Measurements from ENCODE around the gene KCTD11. TPM values are rescaled to one million over a fixed set of nuclear protein-coding genes. Genes with fewer than 3 reads are reported as not detected.

KCTD11 gene
- total and polyA plus RNA-seq, 8 donors: 0.58 to 14.1 (median 6.4) TPM

DNA sequence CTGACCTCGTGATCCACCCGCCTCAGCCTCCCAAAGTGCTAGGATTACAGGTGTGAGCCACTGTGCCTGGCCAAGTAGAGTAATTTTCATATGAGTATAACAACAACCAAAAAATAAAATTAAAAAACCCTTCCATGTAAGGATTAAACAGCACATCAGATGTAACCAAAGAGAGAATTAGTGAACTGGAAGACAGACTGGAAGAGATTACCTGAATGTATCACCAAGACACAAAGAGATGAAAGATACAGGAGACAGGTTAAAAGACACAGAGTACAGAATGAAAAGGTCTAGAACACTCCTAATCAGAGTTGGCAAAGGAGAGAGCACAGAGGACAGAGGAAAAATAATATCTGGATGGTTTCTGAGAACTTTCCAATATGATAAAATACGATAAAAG lies 27.2 kb downstream of the KCTD11 start:
- DNase-seq: no peak
- intact Hi-C loops (cut with DNase I; ENCODE audit: low total_unique reads): no loop called here
- Histone ChIP-seq H3K36me3 (peaks cover 0 to 11% (median 6%) of the 10 kb centered on the region in 4 donors), H3K9me3 (no peaks in the 10 kb centered on the region), H3K27me3 (peaks cover 0 to 28% (median 5%) of the 10 kb centered on the region in 3 donors), H3K4me3 (no peak overlapping the region), H3K4me1 (peaks cover 25 to 42% (median 35%) of the 10 kb centered on the region in 4 donors), H3K27ac (no peak overlapping the region)
- WGBS, 5 donors: 94 to 100% (median 95%) methylated on average over 3 of the region's 3 CpGs
- TF ChIP-seq, protein P1, sequence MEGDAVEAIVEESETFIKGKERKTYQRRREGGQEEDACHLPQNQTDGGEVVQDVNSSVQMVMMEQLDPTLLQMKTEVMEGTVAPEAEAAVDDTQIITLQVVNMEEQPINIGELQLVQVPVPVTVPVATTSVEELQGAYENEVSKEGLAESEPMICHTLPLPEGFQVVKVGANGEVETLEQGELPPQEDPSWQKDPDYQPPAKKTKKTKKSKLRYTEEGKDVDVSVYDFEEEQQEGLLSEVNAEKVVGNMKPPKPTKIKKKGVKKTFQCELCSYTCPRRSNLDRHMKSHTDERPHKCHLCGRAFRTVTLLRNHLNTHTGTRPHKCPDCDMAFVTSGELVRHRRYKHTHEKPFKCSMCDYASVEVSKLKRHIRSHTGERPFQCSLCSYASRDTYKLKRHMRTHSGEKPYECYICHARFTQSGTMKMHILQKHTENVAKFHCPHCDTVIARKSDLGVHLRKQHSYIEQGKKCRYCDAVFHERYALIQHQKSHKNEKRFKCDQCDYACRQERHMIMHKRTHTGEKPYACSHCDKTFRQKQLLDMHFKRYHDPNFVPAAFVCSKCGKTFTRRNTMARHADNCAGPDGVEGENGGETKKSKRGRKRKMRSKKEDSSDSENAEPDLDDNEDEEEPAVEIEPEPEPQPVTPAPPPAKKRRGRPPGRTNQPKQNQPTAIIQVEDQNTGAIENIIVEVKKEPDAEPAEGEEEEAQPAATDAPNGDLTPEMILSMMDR (IDR thresholded peaks at IDR 0.05): no peak
- TF ChIP-seq POLR2AphosphoS5 (IDR thresholded peaks at IDR 0.05) (no peak), POLR2A (IDR thresholded peaks at IDR 0.05) (no peak), EP300 (IDR thresholded peaks at IDR 0.05) (no peak)

DNA sequence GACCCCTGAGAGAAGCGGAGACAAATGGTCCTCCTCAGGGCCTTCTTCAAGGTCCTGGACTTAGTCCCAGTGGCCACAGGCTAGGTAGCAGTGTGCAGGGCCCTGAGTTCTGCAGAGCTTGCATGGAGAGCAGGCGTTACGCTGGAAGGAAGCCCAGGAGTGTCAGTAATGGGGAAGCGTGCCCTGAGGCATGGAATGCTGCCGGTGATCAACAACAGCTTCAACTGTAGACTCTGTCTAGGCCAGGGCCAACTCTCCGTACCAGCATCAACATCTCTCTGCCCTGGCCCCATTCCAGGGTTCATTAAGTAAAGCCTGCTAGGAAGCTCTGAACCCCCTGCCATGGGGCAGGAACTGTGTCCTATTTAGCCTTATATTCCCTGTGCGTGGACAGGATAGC lies 28.4 kb downstream of the KCTD11 start:
- DNase-seq: peak; percentile 70 to 80
- WGBS, 5 donors: 14 to 51% (median 19%) methylated on average over 2 to 7 of the region's 7 CpGs
- H3K36me3 ChIP-seq: peaks cover 0 to 20% (median 15%) of the 10 kb centered on the region in 4 donors
- peak overlapping the region; percentile 49 to 68 (median 54) for H3K4me3 ChIP-seq
- H3K4me1 ChIP-seq: peaks cover 25 to 46% (median 37%) of the 10 kb centered on the region in 4 donors
- H3K27ac ChIP-seq: peak overlapping the region; percentile 75 to 87 (median 82)
- intact Hi-C loops (cut with DNase I; ENCODE audit: low total_unique reads): no loop called here
- H3K27me3 ChIP-seq: peaks cover 0 to 32% (median 5%) of the 10 kb centered on the region in 3 donors
- TF ChIP-seq, protein P1 (IDR thresholded peaks at IDR 0.05): no peak
- TF ChIP-seq EP300 (IDR thresholded peaks at IDR 0.05) (no peak), POLR2AphosphoS5 (IDR thresholded peaks at IDR 0.05) (no peak), POLR2A (IDR thresholded peaks at IDR 0.05) (no peak)
- H3K9me3 ChIP-seq: no peaks in the 10 kb centered on the region

DNA sequence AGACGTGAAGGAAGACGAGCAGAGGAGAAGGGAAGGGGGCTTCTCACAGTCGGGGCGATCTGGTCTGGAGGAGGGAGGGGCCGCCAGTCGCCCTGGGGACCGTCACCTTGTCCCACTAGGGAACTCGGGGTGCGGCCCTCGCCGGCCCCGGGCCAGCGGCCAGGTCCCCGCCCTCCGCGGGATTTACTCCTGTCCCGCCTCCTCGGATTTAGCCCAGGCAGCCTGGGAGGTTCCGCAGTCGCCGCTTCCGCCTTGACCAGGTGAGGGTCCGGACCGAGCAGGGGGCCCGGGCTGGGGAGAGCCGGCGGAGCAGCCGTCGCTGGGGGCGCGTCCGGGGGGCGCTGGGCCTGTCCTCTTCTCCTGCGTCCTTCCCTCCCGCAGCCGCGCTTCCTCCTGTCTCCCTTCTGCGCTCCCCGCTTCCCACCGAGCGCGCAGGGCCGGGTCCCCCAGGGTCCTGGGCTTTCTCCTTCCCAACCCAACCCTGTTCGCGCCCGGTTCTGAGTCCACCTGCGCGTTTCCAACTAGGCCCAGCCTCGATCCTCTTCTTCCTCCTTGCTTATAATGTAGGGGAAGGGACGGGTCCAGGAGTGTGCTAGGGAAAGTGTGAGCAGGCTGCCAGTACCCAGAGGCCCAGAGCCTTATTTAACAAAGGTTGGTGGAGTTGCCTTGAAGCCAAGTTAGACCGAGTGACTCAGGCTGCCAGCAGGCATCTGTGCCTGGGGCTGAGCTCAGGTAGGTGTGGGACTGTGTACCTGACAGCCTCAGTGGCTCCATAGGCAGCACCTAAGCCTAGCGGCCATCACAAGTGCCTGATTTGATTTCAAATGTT lies 29.1 kb downstream of the KCTD11 start, which contains the start of gene TNK1:
TSS of gene TNK1 (plus strand) at position 235 of the 829 bp plus-strand sequence. CDS start 1,838 bp downstream, outside the sequence.
- H3K27me3 ChIP-seq: peaks cover 0 to 32% (median 5%) of the 10 kb centered on the region in 3 donors
- H3K27ac ChIP-seq: peak within 1 kb of the TSS; percentile 75 to 87 (median 82)
- peaks cover 0 to 26% (median 20%) of the 10 kb centered on the region in 4 donors for H3K36me3 ChIP-seq
- H3K4me1 ChIP-seq: peaks cover 25 to 46% (median 37%) of the 10 kb centered on the region in 4 donors
- DNase-seq: peak; percentile 86 to 89
- intact Hi-C loops (cut with DNase I; ENCODE audit: low total_unique reads): no loop called here
- H3K4me3 ChIP-seq: peak within 1 kb of the TSS; percentile 49 to 68 (median 54)
- H3K9me3 ChIP-seq: no peaks in the 10 kb centered on the region
- TF ChIP-seq EP300 (IDR thresholded peaks at IDR 0.05) (no peak), POLR2A (IDR thresholded peaks at IDR 0.05) (peak in 1 of 4 donors; percentile 74), POLR2AphosphoS5 (IDR thresholded peaks at IDR 0.05) (peak in 2 of 3 donors; percentile 80 to 92)
- TF ChIP-seq, protein P1 (IDR thresholded peaks at IDR 0.05): no peak
- 3 to 10% (median 6%) methylated on average over 15 to 52 of the region's 52 CpGs for WGBS, 5 donors

DNA sequence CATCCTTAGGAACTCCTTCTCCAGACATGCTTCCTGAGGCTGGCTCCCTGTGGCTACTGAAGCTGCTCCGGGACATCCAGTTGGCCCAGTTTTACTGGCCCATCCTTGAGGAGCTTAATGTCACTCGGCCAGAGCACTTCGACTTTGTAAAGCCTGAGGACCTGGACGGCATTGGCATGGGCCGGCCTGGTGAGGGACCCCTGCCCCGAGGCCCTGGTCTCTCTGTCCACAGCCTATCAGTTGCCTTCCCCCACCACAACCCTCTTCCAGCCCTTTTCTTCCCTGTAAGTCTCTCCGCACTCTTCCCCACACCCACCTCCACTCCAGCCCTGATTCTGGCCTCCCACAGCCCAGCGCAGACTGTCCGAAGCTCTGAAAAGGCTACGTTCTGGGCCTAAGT lies 30.9 kb downstream of the KCTD11 start:
- peaks cover 0 to 32% (median 5%) of the 10 kb centered on the region in 3 donors for H3K27me3 ChIP-seq
- no peak for TF ChIP-seq POLR2A (IDR thresholded peaks at IDR 0.05)
- TF ChIP-seq POLR2AphosphoS5 (IDR thresholded peaks at IDR 0.05): no peak
- TF ChIP-seq, protein P1 (IDR thresholded peaks at IDR 0.05): no peak
- TF ChIP-seq EP300 (IDR thresholded peaks at IDR 0.05): no peak
- intact Hi-C loops (cut with DNase I; ENCODE audit: low total_unique reads): no loop called here

More for the DNA sequence above, 30.9 kb downstream of the KCTD11 start:
- WGBS, 5 donors: 90 to 95% (median 91%) methylated on average over 10 of the region's 10 CpGs
- Histone ChIP-seq H3K27ac (no peak overlapping the region), H3K9me3 (no peaks in the 10 kb centered on the region), H3K4me1 (peaks cover 25 to 46% (median 37%) of the 10 kb centered on the region in 4 donors), H3K36me3 (peaks cover 4 to 44% (median 38%) of the 10 kb centered on the region in 4 donors), H3K4me3 (no peak overlapping the region)
- no peak for DNase-seq
